ENCODE data around the gene TPST2.

The TPST2 gene

GRCh38 chr22:26592421-26592891 lies 2.5 kb upstream of the TPST2 start:
- Histone ChIP-seq H3K4me1 (ENCODE audit: control insufficient read depth, insufficient read depth, low read length, poor library complexity, severe bottlenecking) (no peaks in the 10 kb centered on the region), H3K36me3 (ENCODE audit: control insufficient read depth, insufficient read depth, low read length) (peaks cover 8% of the 10 kb centered on the region), H3K4me3 (ENCODE audit: extremely low read depth, insufficient read depth, low read length, poor library complexity, severe bottlenecking) (no peak overlapping the region), H3K27ac (ENCODE audit: low read depth, low read length, severe bottlenecking) (no peak overlapping the region), H3K9me3 (ENCODE audit: control insufficient read depth, low read length) (no peaks in the 10 kb centered on the region)
- WGBS, 2 experiments (ENCODE audit: insufficient coverage in 2 of 2), result 89 to 94% methylated on average over 3 to 4 of the region's 4 CpGs

DNA sequence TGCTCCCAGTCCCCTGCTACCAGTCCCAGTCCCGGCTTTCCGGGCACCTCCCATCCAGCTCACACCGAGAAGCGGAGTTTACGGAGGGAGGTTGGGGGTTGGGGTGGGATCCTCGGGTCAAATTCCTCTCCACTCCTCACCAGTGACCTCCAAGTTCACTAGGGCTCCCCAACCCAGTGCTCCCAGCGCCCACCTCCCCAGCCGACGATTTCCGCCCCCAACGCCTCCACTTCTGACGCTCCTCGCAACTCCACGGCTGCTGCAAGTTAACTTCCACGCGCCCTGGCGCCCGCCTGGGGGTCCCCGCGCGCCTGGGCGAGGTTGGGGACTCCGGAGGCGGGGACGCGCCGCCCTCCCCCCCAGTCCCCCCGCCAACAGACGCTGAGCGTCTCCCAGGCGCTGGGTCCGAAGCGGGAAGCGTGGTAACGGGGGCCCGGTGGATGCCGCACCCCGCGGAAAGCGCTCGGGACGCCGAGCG lies 526 bp downstream of the TPST2 start:
- Histone ChIP-seq H3K9me3 (ENCODE audit: control insufficient read depth, low read length) (no peaks in the 10 kb centered on the region), H3K36me3 (ENCODE audit: control insufficient read depth, insufficient read depth, low read length) (peaks cover 16% of the 10 kb centered on the region), H3K4me1 (ENCODE audit: control insufficient read depth, insufficient read depth, low read length, poor library complexity, severe bottlenecking) (no peaks in the 10 kb centered on the region), H3K27ac (ENCODE audit: low read depth, low read length, severe bottlenecking) (peak overlapping the region; percentile 29), H3K4me3 (ENCODE audit: extremely low read depth, insufficient read depth, low read length, poor library complexity, severe bottlenecking) (peak overlapping the region; percentile 94)
- 1% methylated on average over 22 to 27 of the region's 44 CpGs for WGBS, 2 experiments (ENCODE audit: insufficient coverage in 2 of 2)

- Histone ChIP-seq H3K4me3 (ENCODE audit: extremely low read depth, insufficient read depth, low read length, poor library complexity, severe bottlenecking) (peak overlapping the region; percentile 94), H3K36me3 (ENCODE audit: control insufficient read depth, insufficient read depth, low read length) (peaks cover 16% of the 10 kb centered on the region), H3K27ac (ENCODE audit: low read depth, low read length, severe bottlenecking) (no peak overlapping the region), H3K9me3 (ENCODE audit: control insufficient read depth, low read length) (no peaks in the 10 kb centered on the region), H3K4me1 (ENCODE audit: control insufficient read depth, insufficient read depth, low read length, poor library complexity, severe bottlenecking) (no peaks in the 10 kb centered on the region)
- WGBS, 2 experiments (ENCODE audit: insufficient coverage in 2 of 2), result 41 to 61% methylated on average over 8 to 11 of the region's 14 CpGs
Measured at GRCh38 chr22:26588729-26589366, 1.1 kb downstream of the TPST2 start.

DNA sequence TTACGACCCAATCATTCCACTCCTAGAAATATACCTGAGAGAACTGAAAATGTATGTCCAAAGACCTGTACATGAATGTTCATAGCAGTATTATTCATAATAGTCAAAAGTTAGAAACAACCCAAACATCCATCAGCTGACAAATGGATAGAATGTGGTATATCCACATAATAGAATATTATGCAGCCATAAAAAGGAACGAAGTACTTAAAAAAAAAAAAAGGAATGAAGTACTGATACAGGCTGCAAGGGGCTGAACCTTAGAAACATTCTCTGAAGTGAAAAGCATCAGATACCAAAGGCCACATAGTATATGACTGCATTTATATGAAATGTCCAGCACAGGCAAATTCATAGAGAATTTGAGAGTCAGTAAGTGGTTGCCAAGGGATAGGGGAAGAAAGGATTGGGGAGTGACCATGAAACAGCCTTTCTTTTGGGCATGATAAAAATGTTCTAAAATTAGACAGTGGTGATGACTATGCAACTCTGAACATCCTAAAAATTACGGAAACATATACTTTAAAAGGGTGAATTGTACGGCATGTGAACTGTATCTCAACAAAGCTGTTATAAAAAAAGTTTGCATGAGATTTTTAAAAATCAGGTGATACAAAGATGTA lies 1.8 kb downstream of the TPST2 start:
- Histone ChIP-seq H3K36me3 (ENCODE audit: control insufficient read depth, insufficient read depth, low read length) (peaks cover 16% of the 10 kb centered on the region), H3K9me3 (ENCODE audit: control insufficient read depth, low read length) (no peaks in the 10 kb centered on the region), H3K27ac (ENCODE audit: low read depth, low read length, severe bottlenecking) (no peak overlapping the region), H3K4me3 (ENCODE audit: extremely low read depth, insufficient read depth, low read length, poor library complexity, severe bottlenecking) (no peak overlapping the region), H3K4me1 (ENCODE audit: control insufficient read depth, insufficient read depth, low read length, poor library complexity, severe bottlenecking) (no peaks in the 10 kb centered on the region)
- WGBS, 2 experiments (ENCODE audit: insufficient coverage in 2 of 2), result 100% methylated on average over 2 of the region's 4 CpGs; no CpG with 5 or more reads in 1 of the 2 experiments

- WGBS, 2 experiments (ENCODE audit: insufficient coverage in 2 of 2), result 87% methylated on average over 9 to 10 of the region's 11 CpGs
- Histone ChIP-seq H3K9me3 (ENCODE audit: control insufficient read depth, low read length) (no peaks in the 10 kb centered on the region), H3K4me3 (ENCODE audit: extremely low read depth, insufficient read depth, low read length, poor library complexity, severe bottlenecking) (no peak overlapping the region), H3K27ac (ENCODE audit: low read depth, low read length, severe bottlenecking) (no peak overlapping the region), H3K36me3 (ENCODE audit: control insufficient read depth, insufficient read depth, low read length) (peaks cover 27% of the 10 kb centered on the region), H3K4me1 (ENCODE audit: control insufficient read depth, insufficient read depth, low read length, poor library complexity, severe bottlenecking) (no peaks in the 10 kb centered on the region)
Measured at GRCh38 chr22:26586556-26587325, 3.2 kb downstream of the TPST2 start.

DNA sequence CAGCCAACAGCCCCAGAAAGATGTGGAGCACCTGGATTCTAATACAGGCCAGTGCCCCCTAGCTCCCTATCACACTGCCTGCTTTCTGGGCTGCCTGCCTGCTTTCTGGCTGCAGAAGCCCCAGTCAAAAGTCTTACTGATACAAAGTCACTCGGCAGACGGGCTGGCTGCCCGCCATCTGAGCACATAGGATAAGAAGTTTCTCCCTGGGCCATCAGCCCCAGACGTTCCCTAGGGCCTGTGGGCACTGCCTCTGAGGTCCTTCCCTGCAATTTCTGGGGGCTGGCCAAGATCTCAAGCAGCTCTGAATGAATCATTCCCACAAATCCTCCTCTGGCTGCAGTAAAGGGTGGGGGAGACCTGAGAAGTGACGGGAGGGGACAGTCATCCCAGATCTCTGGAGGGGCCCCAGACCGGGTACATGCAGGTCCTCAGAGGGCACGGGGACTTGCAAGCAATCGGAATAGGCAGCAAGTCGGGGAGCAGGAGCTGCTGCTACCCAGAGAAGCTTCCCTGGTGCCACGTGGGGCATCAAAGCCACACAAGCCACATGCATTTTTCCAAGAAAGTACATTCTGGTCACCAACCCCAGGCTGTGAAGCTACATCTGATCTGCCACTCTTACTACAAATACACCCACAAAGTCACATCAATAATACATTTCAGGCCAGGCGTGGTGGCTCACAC lies 4.7 kb downstream of the TPST2 start:
- H3K36me3 ChIP-seq (ENCODE audit: control insufficient read depth, insufficient read depth, low read length), result peaks cover 30% of the 10 kb centered on the region
- WGBS, 2 experiments (ENCODE audit: insufficient coverage in 2 of 2), result 88 to 93% methylated on average over 6 to 11 of the region's 11 CpGs
- H3K4me1 ChIP-seq (ENCODE audit: control insufficient read depth, insufficient read depth, low read length, poor library complexity, severe bottlenecking), result peaks cover 8% of the 10 kb centered on the region
- H3K27ac ChIP-seq (ENCODE audit: low read depth, low read length, severe bottlenecking), result no peak overlapping the region
- H3K4me3 ChIP-seq (ENCODE audit: extremely low read depth, insufficient read depth, low read length, poor library complexity, severe bottlenecking), result no peak overlapping the region
- H3K9me3 ChIP-seq (ENCODE audit: control insufficient read depth, low read length), result no peaks in the 10 kb centered on the region

DNA sequence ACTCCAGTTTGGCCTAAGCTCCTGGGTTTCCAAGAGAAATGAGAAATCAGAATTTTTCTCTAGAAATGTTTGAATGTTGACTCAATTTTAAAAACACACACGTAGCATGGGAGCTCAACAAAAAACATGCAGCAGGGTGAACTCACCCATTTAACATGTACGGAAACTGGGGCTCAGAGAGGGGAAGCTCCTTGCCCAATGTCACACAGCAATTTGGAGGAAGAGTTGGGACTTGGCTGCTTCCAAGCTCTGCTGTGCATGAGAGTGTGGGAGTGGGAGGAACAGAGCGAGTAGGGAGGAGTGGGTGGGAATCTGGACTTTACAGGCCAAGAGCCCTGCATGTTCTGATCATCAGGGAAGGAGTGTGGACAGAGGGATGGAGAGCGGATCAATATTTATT lies 5.9 kb downstream of the TPST2 start:
- Histone ChIP-seq H3K4me1 (ENCODE audit: control insufficient read depth, insufficient read depth, low read length, poor library complexity, severe bottlenecking) (peaks cover 12% of the 10 kb centered on the region), H3K36me3 (ENCODE audit: control insufficient read depth, insufficient read depth, low read length) (peaks cover 30% of the 10 kb centered on the region), H3K27ac (ENCODE audit: low read depth, low read length, severe bottlenecking) (no peak overlapping the region), H3K4me3 (ENCODE audit: extremely low read depth, insufficient read depth, low read length, poor library complexity, severe bottlenecking) (no peak overlapping the region), H3K9me3 (ENCODE audit: control insufficient read depth, low read length) (no peaks in the 10 kb centered on the region)
- 83 to 100% methylated on average over 1 to 2 of the region's 4 CpGs for WGBS, 2 experiments (ENCODE audit: insufficient coverage in 2 of 2)

GRCh38 chr22:26581633-26582168 lies 8.2 kb downstream of the TPST2 start:
- H3K4me3 ChIP-seq (ENCODE audit: extremely low read depth, insufficient read depth, low read length, poor library complexity, severe bottlenecking), result no peak overlapping the region
- 95 to 96% methylated on average over 6 of the region's 8 CpGs for WGBS, 2 experiments (ENCODE audit: insufficient coverage in 2 of 2)
- H3K4me1 ChIP-seq (ENCODE audit: control insufficient read depth, insufficient read depth, low read length, poor library complexity, severe bottlenecking), result peaks cover 12% of the 10 kb centered on the region
- no peak overlapping the region for H3K27ac ChIP-seq (ENCODE audit: low read depth, low read length, severe bottlenecking)
- H3K9me3 ChIP-seq (ENCODE audit: control insufficient read depth, low read length), result no peaks in the 10 kb centered on the region
- H3K36me3 ChIP-seq (ENCODE audit: control insufficient read depth, insufficient read depth, low read length), result peaks cover 22% of the 10 kb centered on the region

DNA sequence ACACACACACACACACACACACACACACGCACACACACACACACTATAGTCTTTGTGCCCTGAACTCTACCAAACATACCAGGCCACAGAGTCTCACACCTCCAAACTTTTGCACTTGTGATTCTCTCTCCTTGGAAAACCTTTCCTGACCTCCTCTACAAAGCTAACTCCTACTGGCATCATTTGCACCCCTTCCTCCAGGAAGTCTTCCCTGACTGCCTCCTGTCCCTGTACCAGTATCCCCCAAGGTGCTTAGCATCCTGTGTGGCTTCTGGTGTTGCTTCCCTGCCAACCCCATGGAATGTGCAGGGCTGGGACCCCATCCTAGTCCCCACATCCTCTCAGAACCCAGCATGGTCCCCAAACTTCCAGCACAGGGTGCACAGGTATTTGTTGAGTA lies 8.9 kb downstream of the TPST2 start:
- Histone ChIP-seq H3K9me3 (ENCODE audit: control insufficient read depth, low read length) (no peaks in the 10 kb centered on the region), H3K27ac (ENCODE audit: low read depth, low read length, severe bottlenecking) (no peak overlapping the region), H3K36me3 (ENCODE audit: control insufficient read depth, insufficient read depth, low read length) (peaks cover 18% of the 10 kb centered on the region), H3K4me3 (ENCODE audit: extremely low read depth, insufficient read depth, low read length, poor library complexity, severe bottlenecking) (no peak overlapping the region), H3K4me1 (ENCODE audit: control insufficient read depth, insufficient read depth, low read length, poor library complexity, severe bottlenecking) (peaks cover 16% of the 10 kb centered on the region)
- WGBS, 2 experiments (ENCODE audit: insufficient coverage in 2 of 2), result 71% methylated on average over 1 of the region's 1 CpG; no CpG with 5 or more reads in 1 of the 2 experiments

DNA sequence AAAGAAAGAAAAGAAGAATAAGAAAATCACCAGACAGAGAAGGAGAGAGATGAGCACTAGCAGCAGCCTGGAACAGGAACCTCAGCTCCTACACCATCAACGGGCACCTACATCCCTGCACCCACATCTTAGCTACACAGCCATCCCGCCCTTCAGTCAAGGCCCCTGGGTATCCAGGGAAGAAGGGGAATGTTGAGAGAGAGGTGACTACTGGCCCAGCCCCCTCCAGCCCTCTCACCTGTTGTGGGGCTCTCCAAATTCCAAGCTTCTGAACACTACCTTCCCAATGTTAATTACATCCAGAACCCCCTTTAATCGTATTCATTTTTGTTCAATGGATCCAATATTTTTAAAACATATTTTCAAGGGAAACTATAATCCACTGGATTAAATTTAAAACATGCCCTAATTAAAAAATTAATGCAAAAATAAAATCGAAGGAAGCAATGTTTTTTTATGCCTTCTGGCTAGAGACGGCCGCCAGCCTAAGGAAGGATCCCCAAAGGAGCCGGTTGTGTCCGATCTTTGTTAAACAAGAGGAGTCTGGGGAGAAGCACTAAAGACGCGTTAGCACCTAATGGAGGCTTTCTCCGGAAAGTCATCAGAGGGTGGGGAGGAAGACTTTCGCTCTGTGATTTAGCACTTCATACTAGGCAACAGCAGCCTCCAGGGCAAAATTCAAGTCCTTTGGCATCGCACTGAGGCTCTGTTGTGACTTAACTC lies 9.5 kb downstream of the TPST2 start:
- H3K27ac ChIP-seq (ENCODE audit: low read depth, low read length, severe bottlenecking), result no peak overlapping the region
- H3K4me3 ChIP-seq (ENCODE audit: extremely low read depth, insufficient read depth, low read length, poor library complexity, severe bottlenecking), result no peak overlapping the region
- 47 to 50% methylated on average over 10 of the region's 13 CpGs for WGBS, 2 experiments (ENCODE audit: insufficient coverage in 2 of 2)
- peaks cover 18% of the 10 kb centered on the region for H3K36me3 ChIP-seq (ENCODE audit: control insufficient read depth, insufficient read depth, low read length)
- H3K4me1 ChIP-seq (ENCODE audit: control insufficient read depth, insufficient read depth, low read length, poor library complexity, severe bottlenecking), result peaks cover 16% of the 10 kb centered on the region
- no peaks in the 10 kb centered on the region for H3K9me3 ChIP-seq (ENCODE audit: control insufficient read depth, low read length)
